HepG2 (cell line): ENCODE data around the gene TET2. TPM values are rescaled to one million over a fixed set of nuclear protein-coding genes. Genes with fewer than 3 reads are reported as not detected.

ENCODE experiments used
- ATF1 ChIP-seq: IDR thresholded peaks from 2 replicates; pipeline ENCODE4 v1.6.1; 2016; ENCODE audit warnings: mild to moderate bottlenecking, control low read depth
- CBX5 ChIP-seq: sonication (generic); formaldehyde crosslinking; IDR thresholded peaks from 2 replicates; pipeline ENCODE4 v1.4.0; 2020; ENCODE audit warnings: missing genetic modification reagents, borderline replicate concordance
- JUNB ChIP-seq: sonication (generic); formaldehyde crosslinking; IDR thresholded peaks from 2 replicates; pipeline ENCODE4 v1.8.0; 2022; ENCODE audit warnings: missing genetic modification reagents, mild to moderate bottlenecking, borderline replicate concordance
- MAF1 ChIP-seq: sonication (generic); formaldehyde crosslinking; IDR thresholded peaks from 2 replicates; pipeline ENCODE4 v1.5.0; 2020; ENCODE audit warnings: missing genetic modification reagents, borderline replicate concordance
- NAIF1 ChIP-seq: sonication (generic); formaldehyde crosslinking; IDR thresholded peaks from 2 replicates; pipeline ENCODE4 v1.5.0; 2020; ENCODE audit warnings: mild to moderate bottlenecking, missing genetic modification reagents, borderline replicate concordance
- NFKBIZ ChIP-seq: IDR thresholded peaks from 2 replicates; pipeline ENCODE4 v1.6.1; 2018; ENCODE audit warnings: missing genetic modification reagents, missing compliant biosample characterization
- NR2F1 ChIP-seq, 2 experiments: fragments of 450-650 bp in 1 of 2; formaldehyde crosslinking in 1 of 2; IDR thresholded peaks; 2 replicates each; pipeline versions ENCODE4 v1.5.0 to v1.6.1; 2016 to 2020; ENCODE audit warnings: mild to moderate bottlenecking in 1 of 2, missing compliant biosample characterization in 1 of 2, missing genetic modification reagents in 1 of 2, moderate library complexity in 1 of 2
- POLR2AphosphoS2 ChIP-seq: IDR thresholded peaks from 2 replicates; pipeline ENCODE4 v1.6.1; 2011; ENCODE audit warnings: low read depth, low read length, improper control_type of control experiment
- SNRNP70 ChIP-seq: fragments of 200-400 bp; formaldehyde crosslinking; IDR thresholded peaks from 2 replicates; pipeline ENCODE4 v1.6.1; 2017; ENCODE audit warnings: mild to moderate bottlenecking, low read depth, low read length, moderate library complexity
- SP1 ChIP-seq, 2 experiments: fragments of 450-650 bp in 1 of 2; sonication (generic) in 1 of 2; formaldehyde crosslinking in 1 of 2; IDR thresholded peaks; 2 replicates each; pipeline versions ENCODE4 v1.4.0 to v1.6.1; 2016 to 2020; ENCODE audit warnings: missing genetic modification reagents in 1 of 2
- ZNF30 ChIP-seq: sonication (generic); formaldehyde crosslinking; IDR thresholded peaks from 2 replicates; pipeline ENCODE4 v1.5.0; 2020; ENCODE audit warnings: mild to moderate bottlenecking, missing genetic modification reagents
- polyA plus RNA-seq, 8 experiments: library from polyadenylated mRNA; depleted of rRNA in 3 of 8; stranded (reverse) in 7 of 8; unstranded in 1 of 8; fragments of >200 nt; fragmentation: Illumina TruSeq in 4 of 8; extraction: Trizol in 4 of 8; gene quantifications; 2 replicates each; pipeline versions ENCODE4 v1.2.1 to v1.2.3, GENCODE V29; 2011 to 2016; ENCODE audit warnings: low read depth in 4 of 8, missing spikeins in 1 of 8, mixed read lengths in 1 of 8; ENCODE audit not compliant: insufficient read depth in 1 of 8
- total RNA-seq, 5 experiments: library from RNA; depleted of rRNA; stranded (reverse); fragments of >200 nt; fragmentation: Illumina TruSeq; extraction: Trizol; gene quantifications; 2 replicates each; pipeline ENCODE4 v1.2.3, GENCODE V29; 2016; ENCODE audit warnings: low read depth in 1 of 5
- TF ChIP-seq, protein P1 (sequence below): sonication (generic); formaldehyde crosslinking; IDR thresholded peaks from 2 replicates; pipeline ENCODE4 v1.4.0; 2020; ENCODE audit warnings: mild to moderate bottlenecking, missing genetic modification reagents
- TF ChIP-seq, protein P2 (sequence below): sonication (generic); formaldehyde crosslinking; IDR thresholded peaks from 2 replicates; pipeline ENCODE4 v1.8.1; 2023; ENCODE audit warnings: missing genetic modification reagents, inconsistent platforms, borderline replicate concordance
- TF ChIP-seq, protein P3 (sequence below): sonication (generic); formaldehyde crosslinking; IDR thresholded peaks from 2 replicates; pipeline ENCODE4 v1.5.1; 2020; ENCODE audit warnings: mild to moderate bottlenecking, missing genetic modification reagents, borderline replicate concordance
- TF ChIP-seq, protein P4 (sequence below): sonication (generic); formaldehyde crosslinking; IDR thresholded peaks from 2 replicates; pipeline ENCODE4 v1.4.0; 2020; ENCODE audit warnings: missing genetic modification reagents
- TF ChIP-seq, protein P5 (sequence below), 2 experiments: sonication (generic) in 1 of 2; formaldehyde crosslinking in 1 of 2; IDR thresholded peaks; 2 replicates each; pipeline versions ENCODE4 v1.4.0 to v1.6.1; 2016 to 2020; ENCODE audit warnings: borderline replicate concordance in 1 of 2, low read depth in 1 of 2, mild to moderate bottlenecking in 1 of 2, missing genetic modification reagents in 1 of 2

The TET2 gene
- total and polyA plus RNA-seq, 2 of the 13 experiments (the other 11 are each of a cell fraction or from before 2014, with no cell fraction given) = 4.7 to 4.8 TPM

DNA sequence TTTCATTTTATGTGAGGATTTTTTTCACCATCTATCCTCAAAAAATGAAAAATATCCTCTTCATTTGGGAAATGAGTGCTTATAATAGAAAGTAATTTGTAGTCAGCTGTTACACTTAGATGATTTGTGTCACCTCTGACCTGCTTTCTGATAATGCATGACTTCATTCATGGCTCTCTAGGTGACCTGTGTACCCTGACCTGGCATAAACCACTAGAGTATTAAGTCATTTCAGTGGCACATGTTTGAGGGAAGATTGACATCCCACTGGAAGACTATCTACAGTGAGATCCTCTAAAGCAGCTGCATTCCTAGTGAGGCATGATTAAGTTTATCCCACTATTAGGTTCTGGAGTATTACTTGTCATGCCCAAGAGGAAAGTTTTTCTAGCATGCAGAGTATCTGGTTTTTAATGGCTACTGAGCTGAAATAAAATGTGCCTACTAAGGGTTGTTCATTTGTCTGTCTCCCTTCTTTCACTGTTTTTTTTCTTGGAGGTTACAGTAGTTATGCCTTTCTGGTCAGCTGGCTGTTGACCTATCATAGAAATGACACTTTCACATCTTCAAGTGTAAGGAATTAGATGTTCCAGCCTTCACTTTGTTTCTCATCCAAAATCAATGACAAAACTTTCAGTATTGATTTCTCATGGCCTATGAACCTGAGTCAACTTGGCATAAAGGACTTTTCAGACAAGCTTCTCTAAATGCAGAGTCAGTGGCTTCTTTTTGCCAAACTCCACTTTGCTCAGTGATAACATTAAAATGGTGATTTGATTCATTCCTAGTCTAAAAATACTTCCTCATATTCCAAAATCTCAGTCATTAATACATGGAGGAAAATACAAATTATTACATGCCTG lies 33.1 kb downstream of the TET2 start (continued):
- TF ChIP-seq, protein P1, sequence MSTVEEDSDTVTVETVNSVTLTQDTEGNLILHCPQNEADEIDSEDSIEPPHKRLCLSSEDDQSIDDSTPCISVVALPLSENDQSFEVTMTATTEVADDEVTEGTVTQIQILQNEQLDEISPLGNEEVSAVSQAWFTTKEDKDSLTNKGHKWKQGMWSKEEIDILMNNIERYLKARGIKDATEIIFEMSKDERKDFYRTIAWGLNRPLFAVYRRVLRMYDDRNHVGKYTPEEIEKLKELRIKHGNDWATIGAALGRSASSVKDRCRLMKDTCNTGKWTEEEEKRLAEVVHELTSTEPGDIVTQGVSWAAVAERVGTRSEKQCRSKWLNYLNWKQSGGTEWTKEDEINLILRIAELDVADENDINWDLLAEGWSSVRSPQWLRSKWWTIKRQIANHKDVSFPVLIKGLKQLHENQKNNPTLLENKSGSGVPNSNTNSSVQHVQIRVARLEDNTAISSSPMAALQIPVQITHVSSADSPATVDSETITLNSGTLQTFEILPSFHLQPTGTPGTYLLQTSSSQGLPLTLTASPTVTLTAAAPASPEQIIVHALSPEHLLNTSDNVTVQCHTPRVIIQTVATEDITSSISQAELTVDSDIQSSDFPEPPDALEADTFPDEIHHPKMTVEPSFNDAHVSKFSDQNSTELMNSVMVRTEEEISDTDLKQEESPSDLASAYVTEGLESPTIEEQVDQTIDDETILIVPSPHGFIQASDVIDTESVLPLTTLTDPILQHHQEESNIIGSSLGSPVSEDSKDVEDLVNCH = no peak
- peak; percentile 66 to 83 for TF ChIP-seq NR2F1 (CRISPR knock-in tag; IDR thresholded peaks at IDR 0.05)
- TF ChIP-seq, protein P2, sequence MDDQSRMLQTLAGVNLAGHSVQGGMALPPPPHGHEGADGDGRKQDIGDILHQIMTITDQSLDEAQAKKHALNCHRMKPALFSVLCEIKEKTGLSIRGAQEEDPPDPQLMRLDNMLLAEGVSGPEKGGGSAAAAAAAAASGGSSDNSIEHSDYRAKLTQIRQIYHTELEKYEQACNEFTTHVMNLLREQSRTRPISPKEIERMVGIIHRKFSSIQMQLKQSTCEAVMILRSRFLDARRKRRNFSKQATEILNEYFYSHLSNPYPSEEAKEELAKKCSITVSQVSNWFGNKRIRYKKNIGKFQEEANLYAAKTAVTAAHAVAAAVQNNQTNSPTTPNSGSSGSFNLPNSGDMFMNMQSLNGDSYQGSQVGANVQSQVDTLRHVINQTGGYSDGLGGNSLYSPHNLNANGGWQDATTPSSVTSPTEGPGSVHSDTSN (CRISPR knock-in tag) = no peak
- no peak for TF ChIP-seq CBX5 (CRISPR knock-in tag)
- no peak for TF ChIP-seq NAIF1 (CRISPR knock-in tag)
- TF ChIP-seq, protein P3, sequence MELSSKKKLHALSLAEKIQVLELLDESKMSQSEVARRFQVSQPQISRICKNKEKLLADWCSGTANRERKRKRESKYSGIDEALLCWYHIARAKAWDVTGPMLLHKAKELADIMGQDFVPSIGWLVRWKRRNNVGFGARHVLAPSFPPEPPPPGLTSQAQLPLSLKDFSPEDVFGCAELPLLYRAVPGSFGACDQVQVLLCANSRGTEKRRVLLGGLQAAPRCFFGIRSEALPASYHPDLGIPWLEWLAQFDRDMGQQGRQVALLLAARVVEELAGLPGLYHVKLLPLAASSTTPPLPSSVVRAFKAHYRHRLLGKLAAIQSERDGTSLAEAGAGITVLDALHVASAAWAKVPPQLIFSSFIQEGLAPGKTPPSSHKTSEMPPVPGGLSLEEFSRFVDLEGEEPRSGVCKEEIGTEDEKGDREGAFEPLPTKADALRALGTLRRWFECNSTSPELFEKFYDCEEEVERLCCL (CRISPR knock-in tag) = no peak
- TF ChIP-seq POLR2AphosphoS2 = no peak
- no peak for TF ChIP-seq SNRNP70
- TF ChIP-seq, protein P4, sequence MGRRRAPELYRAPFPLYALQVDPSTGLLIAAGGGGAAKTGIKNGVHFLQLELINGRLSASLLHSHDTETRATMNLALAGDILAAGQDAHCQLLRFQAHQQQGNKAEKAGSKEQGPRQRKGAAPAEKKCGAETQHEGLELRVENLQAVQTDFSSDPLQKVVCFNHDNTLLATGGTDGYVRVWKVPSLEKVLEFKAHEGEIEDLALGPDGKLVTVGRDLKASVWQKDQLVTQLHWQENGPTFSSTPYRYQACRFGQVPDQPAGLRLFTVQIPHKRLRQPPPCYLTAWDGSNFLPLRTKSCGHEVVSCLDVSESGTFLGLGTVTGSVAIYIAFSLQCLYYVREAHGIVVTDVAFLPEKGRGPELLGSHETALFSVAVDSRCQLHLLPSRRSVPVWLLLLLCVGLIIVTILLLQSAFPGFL (CRISPR knock-in tag) = no peak
- TF ChIP-seq NFKBIZ (CRISPR knock-in tag) = no peak
- no peak for TF ChIP-seq MAF1 (CRISPR knock-in tag)
- no peak for TF ChIP-seq SP1 (IDR thresholded peaks at IDR 0.05)
- TF ChIP-seq SP1 (CRISPR knock-in tag; IDR thresholded peaks at IDR 0.05) = no peak
- TF ChIP-seq ZNF30 (CRISPR knock-in tag) = no peak
- TF ChIP-seq ATF1 (CRISPR knock-in tag) = 0 out of 2 replicates have a peak, but pooled peaks have one; percentile 10
- TF ChIP-seq JUNB (CRISPR knock-in tag) = no peak
- TF ChIP-seq, protein P5, sequence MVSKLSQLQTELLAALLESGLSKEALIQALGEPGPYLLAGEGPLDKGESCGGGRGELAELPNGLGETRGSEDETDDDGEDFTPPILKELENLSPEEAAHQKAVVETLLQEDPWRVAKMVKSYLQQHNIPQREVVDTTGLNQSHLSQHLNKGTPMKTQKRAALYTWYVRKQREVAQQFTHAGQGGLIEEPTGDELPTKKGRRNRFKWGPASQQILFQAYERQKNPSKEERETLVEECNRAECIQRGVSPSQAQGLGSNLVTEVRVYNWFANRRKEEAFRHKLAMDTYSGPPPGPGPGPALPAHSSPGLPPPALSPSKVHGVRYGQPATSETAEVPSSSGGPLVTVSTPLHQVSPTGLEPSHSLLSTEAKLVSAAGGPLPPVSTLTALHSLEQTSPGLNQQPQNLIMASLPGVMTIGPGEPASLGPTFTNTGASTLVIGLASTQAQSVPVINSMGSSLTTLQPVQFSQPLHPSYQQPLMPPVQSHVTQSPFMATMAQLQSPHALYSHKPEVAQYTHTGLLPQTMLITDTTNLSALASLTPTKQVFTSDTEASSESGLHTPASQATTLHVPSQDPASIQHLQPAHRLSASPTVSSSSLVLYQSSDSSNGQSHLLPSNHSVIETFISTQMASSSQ (IDR thresholded peaks at IDR 0.05; ENCODE audit: low read depth) = no peak
- TF ChIP-seq, protein P5 (CRISPR knock-in tag; IDR thresholded peaks at IDR 0.05; ENCODE audit: borderline replicate concordance) = no peak
